Pons (tissue), 1 donor: Measurements from ENCODE around the gene ERI2.

ENCODE experiments used
- DNase-seq: peaks from one replicate; pipeline ENCODE4 v3.0.0-alpha.2; 2016; ENCODE audit warnings: low spot score

Gene ERI2

DNA sequence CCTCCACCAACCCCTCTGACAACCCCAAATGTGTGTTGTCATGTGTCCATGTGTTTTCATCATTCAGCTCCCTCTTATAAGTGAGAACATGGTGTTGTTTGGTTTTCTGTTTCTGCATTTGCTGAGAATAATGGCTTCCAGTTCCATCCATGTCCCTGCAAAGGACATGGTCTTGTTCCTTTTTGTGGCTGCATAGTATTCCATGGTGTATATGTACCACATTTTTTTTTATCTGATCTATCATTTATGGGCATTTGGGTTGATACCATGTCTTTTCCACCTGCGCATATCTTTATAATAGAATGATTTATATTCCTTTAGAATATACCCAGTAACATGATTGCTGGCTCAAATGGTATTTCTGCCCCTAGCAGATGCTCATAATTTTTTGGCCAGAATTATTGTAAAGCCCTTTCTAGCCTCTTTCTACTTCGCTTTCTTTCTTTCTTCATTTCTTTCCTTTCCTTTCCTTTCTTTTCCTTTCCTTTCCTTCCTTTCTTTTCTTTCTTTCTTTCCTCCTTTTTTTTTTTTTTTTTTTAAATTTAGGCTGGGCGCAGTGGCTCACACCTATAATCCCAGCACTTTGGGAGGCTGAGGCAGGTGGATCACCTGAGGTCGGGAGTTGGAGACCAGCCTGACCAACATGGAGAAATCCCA lies 12.8 kb upstream of the ERI2 start:
- DNase-seq: no peak

DNA sequence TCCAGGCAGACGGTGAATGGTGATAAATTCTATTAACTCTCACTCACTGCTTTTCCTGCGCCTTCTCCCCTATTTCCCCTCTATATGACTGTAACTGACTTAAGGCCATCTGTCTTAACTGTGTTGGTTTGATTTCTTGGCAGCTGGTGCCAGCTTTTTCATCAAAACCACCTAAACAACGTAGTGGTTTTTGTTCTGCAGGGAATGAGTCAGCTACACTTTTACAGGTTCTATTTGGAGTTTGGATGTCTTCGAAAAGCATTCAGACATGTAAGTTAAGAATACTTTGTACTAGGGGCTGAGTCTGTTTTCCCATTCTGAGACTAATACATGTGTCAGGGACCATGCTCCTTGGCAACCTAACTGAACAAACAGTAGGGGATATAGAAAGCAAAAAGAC lies 8.5 kb upstream of the ERI2 start:
- no peak for DNase-seq

DNA sequence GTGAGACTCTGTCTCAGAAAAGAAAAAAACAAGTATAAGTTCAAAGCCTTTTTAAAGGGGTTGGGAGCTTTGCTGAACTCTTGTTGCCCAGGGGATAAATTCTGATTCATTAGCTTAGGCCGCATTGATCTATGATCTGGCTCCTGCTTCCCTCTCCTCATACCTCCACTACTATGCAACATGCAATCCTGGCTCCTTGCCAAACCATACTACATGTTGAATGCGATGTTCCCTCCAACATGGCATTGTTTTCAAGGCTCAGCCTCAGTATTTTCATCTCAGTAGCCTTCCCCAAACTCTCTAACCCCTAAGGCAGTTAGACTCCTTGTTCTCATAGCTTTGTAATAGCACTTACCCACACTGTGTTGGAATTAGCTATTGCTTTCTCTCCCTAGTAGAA lies 6.2 kb upstream of the ERI2 start:
- no peak for DNase-seq

DNA sequence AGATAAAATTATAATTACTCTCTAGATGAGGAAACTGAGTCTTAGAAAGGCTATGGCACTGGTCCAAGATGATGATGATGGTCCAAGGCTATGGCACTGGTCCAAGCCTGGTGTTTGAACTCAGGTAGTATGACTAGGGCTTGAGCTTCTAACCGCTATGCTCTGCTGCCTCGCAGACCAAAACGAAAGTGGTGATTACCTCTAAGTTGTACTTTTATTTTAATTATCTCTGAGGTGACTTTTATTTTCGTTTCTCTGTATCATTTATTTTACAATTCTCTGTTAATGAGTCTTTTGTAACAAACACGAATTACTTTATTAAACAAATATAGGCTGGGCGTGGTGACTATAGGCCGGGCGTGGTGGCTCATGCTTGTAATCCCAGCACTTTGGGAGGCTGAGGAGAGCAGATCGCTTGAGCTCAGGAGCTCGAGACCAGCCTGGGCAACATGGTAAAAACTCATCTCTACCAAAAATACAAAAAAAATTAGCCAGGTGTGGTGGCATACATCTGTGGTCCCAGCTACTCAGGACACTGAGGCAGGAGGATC lies 5.7 kb upstream of the ERI2 start:
- no peak for DNase-seq

DNA sequence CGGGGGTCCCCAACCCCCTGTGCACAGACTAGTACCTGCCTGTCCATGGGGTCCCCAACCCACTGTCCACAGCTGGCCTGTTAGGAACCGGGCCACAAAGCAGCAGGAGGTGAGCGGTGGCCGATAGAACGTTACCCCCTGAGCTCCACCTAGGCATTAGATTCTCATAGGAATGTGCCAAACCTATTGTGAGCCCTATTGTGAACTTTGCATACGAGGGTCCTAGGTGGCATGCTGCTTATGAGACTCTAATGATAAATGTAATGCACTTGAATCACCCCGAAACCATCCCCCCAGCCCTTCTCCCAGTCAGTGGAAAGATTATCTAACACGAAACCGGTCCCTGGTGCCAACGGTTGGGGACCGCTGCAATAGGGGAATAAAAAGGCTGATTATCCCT lies 1.6 kb upstream of the ERI2 start:
- DNase-seq: no peak

DNA sequence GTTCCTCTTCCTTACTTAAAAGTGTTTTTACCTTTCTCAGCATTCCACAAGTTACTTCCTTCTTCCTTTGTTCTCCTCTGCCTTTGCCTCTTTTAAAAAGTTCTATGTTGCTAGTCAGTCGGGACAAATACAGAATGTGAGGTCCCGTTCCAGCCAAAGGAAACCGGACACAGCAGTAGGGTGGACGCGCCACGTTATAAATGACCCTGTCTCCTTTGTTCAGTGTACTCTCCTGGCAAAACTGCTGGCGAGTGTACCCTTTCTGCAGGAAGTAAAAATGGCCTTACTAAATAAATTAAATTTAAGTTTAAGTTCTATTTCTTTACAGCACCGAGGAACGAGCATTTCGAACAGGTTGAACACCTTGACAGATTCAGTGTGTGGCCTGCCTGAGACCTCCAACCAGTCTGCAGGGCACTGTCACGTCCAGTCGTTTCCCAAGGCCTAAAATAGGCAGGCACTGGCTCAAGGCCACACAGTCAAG lies 546 bp downstream of the ERI2 start:
- peak; percentile 29 for DNase-seq

DNA sequence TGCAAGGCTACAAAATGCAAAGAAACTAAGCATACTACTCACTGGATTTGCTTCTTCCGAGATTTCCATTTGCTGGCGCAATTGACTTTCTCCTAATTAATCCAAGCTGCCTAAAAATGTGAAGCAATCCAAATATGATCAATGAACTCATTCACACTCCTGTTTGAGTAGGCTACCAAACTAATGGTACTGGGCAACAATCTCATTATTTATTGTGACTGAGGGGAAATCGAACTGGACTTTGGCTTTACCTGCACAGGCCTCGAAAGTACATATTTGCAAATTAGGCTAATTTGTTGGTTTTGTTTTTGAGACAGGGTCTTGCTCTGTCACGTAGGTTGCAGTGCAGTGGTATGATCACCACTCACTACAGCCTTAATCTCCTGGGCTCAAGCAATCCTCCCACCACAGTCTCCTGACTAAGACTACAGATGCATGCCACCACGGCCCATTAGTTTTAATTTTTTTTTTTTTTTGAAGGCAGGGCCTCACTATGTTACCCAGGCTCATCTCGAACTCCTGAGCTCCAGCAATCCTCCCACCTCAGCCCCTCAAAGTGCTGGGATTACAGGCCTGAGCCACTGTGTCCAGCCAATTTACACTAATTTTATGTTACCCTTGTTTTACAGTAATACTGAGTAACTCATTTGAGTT lies 2.6 kb downstream of the ERI2 start:
- no peak for DNase-seq

DNA sequence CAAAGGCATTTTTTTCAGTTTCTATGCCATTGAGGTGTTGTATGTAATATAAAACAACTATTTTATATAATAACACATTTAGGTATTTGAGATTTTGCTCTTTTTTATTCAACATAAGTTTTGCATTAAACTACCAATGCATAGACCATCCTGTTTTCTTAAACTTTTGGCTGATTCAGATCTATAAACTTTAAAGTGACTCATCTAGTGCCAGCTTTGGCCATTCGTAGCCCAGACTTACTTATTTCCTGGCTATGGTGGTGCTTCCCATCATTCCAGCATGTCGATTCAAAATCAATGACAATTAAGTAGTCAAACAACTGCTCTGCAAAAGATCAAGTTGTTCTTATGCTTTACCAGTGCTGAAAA lies 3.1 kb downstream of the ERI2 start:
- no peak for DNase-seq

DNA sequence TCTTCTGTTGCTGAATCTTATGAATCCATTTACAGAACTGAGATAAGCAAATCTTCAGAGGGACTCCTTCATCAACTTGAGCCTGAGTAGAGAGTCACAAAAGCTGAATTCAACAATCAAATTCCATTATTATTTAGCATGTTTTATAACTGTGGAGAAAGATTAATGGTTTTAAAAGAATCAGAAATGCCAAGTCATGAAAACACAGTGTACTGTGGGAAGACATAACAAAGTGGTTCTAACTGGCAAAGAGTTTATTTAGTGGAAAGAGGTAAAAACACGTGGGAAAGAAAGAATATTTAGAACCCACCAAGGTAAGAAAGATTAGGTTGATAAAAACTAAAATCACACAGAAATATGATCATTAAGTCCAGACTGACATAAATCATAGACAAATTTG lies 5.0 kb downstream of the ERI2 start:
- DNase-seq: no peak

DNA sequence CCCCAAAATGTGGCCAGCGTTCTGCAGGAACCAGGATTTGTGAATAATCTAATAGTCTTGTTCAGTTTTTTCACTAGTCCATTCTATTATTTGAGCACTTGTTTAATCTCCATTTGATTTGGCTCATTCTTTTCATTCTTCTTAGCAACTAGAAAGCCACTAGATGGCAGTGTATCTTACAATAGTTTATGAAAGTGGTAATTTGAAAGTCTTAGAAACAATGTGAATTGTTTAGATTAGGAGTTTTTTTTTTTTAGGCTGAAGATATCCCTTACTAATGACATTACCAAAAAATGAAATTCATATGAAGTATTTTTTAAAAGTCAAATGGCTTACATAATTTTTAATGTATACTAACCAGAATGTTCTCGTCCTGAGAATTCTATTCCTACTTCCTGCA lies 6.7 kb downstream of the ERI2 start:
- peak; percentile 10 for DNase-seq

DNA sequence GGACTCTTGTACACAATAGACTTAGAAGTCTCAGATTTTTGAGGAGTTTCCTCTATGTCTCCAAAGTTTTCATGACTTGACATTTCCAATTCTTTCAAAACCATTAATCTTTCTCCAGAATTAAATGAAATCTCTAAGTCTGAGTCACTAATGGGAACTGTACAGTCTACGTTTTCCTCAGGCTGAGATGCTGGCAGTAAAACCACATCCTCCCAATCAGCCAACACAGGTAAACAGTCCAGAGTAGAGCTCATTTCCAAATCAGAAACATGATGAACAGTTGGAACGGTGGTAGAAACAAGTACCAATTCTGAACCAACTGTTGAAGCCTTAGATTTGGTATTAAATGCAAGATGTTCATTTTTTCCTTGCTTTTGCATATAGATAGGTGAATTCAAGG lies 7.9 kb downstream of the ERI2 start:
- DNase-seq: no peak

DNA sequence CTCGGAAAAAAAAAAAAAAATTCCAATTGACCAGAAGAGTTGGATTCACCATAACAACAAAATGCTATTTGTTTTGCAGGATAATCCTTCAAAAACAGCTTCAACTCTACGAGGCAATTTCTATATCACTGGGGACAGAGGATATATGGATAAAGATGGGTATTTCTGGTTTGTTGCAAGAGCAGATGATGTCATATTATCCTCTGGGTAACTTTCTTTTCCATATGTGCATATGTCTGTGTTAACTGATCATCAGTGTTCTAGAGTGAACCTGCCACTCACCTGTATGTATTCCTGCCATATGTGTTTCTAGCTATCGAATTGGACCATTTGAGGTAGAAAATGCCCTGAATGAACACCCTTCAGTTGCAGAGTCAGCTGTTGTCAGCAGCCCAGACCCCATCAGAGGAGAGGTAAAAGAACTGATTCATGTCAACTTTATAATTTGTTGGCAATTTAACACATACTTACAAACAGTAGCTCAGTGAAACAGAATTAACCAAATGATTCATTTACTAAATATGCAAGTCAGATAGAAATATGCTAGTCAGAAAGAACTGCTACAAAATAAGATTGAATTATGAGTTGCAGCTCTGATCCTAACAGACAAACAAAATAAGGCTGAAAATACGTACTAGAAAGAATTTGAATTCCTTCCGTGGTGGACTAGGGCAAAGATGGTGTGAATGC lies 14.2 kb downstream of the ERI2 start:
- no peak for DNase-seq

DNA sequence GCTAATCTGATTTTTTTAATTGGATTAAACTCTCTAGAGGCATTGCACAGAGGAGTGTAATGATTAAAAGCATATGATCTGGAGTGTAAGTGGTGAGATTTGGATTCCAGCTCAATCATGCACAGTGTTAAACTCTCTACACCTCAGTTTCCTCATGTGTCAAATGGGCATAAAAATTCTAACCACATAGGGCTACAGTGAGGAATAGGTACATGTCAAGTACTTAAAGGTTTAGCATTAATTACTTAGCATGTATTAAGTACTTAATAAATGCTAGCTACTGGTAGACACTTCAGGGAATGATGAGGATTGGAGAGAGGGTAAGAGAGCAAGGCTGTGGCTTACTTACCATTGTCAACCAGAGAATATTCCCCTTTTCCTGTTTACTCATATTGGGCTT lies 17.1 kb downstream of the ERI2 start:
- no peak for DNase-seq

DNA sequence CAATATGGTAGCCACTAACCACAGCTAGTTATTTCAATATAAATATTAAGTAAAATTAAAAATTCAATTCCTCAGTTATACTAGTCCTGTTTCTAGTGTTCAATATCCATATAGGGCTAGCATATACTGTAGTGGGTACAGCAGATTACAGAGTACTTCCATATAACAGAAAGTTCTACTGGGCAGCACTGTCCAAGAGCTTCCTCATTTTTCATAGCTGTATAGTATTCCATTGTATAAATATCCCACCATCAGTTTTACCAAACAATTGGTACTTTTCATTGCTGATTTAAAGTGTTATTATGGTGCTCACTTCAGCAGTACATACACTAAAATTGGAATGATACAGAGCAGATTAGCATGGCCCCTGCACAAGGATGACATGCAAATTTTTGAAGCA lies 22.1 kb downstream of the ERI2 start:
- DNase-seq: no peak

DNA sequence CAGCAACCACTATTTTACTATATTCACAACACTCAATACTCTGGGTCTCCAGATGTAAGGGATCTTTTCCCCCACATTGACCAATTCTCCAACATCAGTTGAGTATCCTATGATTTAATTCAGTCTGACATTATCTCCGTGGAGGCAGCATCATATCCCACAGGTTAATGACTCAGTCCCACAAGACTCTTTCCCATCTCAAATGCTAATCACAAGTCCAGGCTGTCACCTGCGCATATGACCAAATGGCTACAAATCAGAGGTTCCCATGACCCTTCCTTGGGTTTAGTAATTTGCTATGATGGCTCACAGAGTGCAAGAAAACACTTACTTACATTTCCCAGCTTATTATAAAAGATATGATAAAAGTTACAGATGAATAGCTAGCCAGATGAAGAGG lies 23.8 kb downstream of the ERI2 start:
- DNase-seq: no peak

DNA sequence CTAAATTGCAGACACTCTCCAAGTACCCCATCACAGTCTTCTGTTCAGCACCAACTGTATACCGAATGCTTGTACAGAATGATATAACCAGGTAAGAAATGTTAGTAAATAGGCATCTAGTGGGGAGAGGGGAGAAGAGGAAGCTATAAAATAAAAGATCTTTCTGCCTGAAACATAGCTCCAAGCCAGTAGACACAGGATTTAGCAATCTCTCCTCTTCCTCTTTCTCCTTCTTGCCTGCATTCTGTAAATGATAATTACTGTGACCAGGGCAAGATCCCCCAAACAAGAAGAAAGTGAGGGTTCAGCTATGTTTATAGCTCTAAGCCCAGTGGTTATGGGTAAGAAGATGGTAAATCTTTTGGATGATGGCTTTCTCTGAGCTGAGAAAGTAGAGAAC lies 24.6 kb downstream of the ERI2 start:
- no peak for DNase-seq

DNA sequence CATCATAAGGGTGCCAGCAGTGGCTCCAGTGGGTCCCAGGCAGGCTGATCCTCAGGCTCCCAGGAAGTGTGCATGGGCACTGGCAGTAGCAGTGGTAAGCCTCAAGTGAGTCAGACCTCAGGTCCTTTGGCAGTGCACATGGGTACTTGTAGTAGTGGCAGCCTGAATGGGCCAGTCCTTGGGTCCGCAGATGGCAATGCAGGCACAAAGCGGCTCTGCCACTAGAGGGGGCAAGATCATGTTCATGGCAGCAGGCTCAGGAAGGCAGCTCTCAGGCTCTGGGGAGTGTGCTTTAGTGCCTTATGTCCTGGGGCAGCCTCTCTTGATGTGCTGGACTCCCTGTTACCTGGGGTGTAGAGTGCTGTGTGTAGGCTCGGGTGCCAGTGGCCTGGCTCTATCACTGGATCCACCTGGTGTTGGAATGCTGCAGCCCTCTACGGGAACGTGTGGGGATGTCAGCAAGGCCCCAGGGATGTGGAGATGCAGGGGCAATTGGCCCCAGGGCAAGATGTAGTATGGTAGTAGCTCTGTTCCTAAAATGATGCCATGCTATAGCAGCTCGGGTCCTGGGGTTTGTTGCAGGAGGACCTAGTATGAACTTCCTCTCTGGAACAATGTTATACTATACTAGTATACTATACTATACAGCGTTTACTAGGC lies 31.4 kb downstream of the ERI2 start:
- DNase-seq: peak; percentile 8

DNA sequence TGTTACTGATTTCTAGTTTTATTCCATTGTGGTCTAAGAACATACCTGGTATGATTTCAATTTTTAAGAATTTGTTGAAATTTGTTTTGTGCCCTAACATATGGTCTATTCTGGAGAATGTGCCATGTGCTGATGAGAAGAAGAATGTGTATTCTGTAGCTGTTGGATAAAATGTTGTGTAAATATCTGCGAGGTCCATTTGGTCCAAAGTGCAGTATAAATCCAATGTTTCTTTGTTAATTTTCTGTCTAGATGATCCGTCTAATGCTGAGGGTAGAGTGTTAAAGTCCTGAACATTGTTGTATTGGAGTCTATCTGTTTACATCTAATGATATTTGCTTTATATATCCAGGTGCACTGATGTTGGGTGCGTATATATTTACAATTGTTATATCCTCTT lies 32.6 kb downstream of the ERI2 start:
- DNase-seq: no peak

DNA sequence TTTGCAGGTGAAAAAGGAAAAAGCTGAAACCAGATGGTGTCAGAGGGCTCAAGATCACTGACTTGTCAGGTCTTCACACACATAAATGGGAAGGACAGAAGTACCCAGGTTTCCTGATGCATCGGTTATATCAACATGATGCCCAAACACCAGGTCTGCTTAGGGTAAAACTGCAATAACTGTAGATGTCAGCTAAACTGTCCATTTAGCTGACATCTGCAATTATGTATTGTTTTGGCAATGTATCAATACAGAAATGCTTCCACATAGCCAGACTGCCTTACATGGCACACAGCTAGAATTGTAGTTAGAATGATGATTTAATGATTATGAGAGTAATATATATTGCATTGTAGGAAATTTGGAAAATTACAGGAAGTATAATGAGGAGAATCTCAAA lies 37.5 kb downstream of the ERI2 start:
- DNase-seq: no peak

DNA sequence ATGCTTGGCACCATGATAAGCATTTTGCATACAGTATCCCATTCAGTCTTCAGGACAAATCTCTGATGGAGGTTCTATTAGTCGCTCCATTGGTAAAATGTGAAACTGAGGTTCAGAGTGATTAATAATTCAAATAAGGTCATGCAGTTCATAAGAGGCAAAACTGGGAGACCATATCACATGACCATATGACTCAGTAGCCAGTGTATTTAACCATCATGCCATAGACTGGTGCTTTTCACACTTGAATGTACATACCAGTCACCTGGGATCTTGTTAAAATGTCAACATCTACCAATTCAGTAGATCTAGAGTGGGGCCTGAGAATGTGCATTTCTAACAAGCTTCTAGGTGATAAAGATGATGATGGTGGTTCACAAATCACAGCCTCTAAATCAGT lies 38.2 kb downstream of the ERI2 start:
- no peak for DNase-seq

DNA sequence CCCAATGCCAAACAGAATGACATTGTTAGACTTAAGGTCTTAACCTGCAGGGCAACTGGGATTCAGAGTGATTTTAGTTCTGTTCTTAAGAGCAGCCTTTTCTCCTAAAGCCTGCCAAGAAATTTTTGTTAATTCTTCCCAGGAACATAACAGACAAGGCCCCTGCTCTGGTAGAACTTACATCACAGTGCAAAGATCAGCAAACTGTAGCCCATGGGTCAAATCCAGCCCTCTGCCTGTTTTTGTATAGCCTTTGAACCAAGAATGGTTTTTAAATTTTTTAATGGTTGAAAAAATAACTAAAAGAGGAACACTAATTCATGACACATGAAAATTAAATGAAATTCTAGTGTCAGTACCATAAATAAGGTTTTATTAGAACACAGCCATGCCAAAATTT lies 38.7 kb downstream of the ERI2 start:
- no peak for DNase-seq

DNA sequence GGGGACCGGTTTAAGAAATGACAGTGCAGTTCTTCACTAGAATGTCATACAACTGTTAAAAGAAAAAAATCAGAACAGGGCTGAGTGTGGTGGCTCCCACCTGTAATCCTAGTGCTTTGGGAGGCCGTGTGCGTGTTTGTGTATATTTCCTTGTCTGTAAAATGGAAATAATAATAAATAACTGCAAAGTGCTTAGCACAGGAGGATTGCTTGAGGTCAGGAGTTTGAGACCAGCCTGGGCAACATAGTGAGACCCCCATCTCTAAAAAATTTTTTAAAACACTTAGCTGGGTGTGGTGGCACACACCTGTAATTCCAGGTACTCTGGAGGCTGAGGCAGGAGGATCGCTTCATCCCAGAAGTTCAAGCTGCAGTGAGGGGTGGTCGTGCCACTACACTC lies 40.0 kb downstream of the ERI2 start:
- DNase-seq: no peak

DNA sequence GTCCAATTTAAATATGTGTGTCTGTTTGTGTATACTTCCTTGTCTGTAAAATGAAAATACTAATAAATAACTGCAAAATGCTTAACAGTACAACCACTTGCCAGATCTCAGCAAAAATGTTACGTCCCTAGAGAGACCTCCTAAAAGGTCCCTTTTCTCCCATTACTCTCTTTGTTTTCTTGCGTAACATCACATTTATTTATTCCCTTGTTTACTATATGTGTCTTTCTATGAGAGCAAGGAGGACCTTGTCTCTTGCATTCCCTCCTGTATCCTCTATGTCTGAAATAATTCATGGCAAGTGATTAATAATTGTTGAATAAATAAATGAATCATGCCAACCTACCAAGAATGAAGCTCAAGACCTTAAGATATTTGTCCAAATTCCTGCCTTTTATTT lies 40.5 kb downstream of the ERI2 start:
- no peak for DNase-seq
